Subcutaneous adipose tissue (tissue), 4 donors: Measurements from ENCODE around the gene ACAP1. TPM values are rescaled to one million over a fixed set of nuclear protein-coding genes. Genes with fewer than 3 reads are reported as not detected.

Source experiments
- CTCF ChIP-seq: fragments of 450-650 bp; IDR thresholded peaks from one replicate; pipeline ENCODE4 v1.5.1; 2016; ENCODE audit warnings: low read depth, mild to moderate bottlenecking, control low read depth, antibody characterized with exemption, moderate library complexity
- total RNA-seq, 4 donors: library from RNA; depleted of rRNA; stranded (reverse); fragments of >200 nt; gene quantifications; one replicate each; pipeline ENCODE4 v1.1.0, GENCODE V29; 2016

ACAP1 gene
- total RNA-seq, 4 donors from 2014 or later = 1.8 to 8.4 (median 4.0) TPM

DNA sequence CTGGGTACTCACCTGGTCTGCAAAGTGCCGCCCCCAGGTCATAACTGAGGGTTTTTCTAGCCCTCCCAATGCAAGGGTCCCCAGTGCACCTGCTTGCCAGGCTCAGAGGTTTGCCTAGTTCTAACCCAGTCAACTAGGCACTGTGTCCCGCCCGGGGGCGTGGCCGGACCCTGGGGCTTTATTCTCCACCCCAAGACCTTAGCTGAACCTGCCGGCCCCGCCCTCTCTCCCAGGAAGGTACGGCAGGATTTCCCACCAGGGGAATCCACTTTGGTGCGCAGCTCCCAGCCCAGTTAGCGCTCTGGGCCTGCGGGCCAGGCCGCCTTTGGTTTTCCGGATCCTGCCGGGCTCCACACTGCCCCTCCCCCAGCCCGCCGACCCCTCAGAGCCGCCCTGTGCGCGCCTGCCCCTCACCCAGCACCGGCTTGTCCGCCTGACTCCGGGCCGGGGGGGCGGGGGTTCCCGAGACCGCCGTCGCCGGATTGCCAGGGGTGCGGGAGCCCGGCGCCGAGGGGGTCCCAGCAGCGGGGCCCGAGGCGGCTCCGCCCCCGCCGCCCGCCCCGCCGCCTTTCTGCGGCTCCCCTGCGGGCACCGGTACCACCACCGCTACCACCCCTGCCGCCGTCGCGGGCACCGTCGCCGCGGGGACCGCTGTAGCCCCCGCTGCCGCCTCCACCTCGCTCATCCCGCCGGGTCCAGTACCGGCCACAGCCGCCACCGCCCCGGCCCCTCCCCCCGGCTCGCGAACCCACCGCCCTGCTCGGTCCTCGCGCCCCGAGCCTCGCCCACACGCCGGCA is 42.3 kb upstream of the ACAP1 start:
- TF ChIP-seq CTCF = no peak

DNA sequence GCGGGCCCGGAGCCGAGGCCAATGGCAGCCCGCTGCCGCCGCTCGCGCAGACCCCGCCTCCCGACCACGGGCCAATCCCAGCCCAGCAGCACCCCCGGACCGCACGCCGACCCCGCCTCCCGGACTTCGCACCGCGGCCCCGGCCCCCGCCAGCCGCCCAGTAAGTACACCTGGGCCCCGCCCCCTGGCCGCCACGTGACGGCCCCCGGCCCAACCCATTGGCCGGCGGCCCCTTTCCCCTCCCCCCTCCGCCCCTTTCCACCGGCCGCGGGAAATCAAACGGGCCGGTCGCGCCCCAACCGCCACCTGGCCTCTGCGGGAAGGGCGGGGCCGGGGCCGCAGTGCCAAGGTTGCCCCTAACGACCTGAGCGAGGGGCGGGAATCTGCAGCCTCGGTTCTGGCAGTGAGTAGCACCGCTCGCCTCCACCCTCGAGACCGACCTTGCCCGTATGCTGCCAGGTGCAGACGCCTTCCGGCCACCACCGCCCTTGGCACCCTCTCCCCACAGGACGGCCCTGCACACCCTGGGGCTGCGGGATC is 41.6 kb upstream of the ACAP1 start, which contains the start of gene YBX2:
Gene YBX2, minus strand, starts transcription at position 26 of the 540 bp plus-strand sequence. CDS start 139 bp downstream, outside the sequence.
- no peak for TF ChIP-seq CTCF

DNA sequence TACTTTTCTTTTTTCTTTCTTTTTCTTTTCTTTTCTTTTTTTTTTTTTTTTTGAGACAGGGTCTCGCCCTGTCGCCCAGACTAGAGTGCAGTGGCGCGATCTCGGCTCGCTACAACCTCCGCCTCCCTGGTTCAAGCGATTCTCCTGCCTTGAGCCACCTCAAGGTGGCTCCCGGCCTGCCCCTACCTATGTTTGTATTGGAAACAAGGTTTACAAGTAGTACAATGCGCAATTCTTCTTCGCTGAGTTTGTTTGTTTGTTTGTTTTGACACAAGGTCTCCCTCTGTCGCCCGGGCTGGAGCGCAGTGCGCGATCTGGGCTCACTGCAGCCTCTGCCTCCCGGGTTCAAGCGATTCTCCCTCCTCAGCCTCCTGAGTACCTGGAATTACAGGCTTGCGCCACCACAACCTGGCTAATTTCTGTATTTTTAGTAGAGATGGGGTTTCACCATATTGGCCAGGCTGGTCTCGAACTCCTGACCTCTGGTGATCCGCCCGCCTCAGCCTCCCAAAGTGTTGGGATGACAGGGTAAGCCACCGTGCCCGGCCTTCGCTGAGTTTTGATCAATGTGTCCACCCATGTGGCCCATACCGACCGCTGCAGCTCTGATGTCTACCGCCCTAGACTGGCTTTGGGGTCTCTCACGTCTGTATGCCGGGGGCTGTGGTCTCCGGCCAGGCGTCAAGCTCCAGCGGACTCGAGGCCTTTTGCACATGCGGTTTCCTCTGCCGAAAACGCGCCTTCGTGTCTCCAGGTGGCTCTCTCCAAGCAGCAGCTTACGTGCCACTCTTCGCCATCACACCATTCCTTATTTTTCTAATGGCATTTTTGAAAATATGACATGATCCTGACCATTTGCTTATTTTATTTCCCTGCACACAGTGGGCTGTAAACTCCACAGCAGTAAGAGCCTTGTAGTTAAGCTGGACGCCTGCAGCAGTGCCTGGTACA is 40.8 kb upstream of the ACAP1 start:
- no peak for TF ChIP-seq CTCF

- no peak for TF ChIP-seq CTCF
Observed at GRCh38 chr17:7296189-7296861, 40.0 kb upstream of the ACAP1 start.

- no peak for TF ChIP-seq CTCF
Observed at GRCh38 chr17:7304179-7304578, 32.1 kb upstream of the ACAP1 start.

DNA sequence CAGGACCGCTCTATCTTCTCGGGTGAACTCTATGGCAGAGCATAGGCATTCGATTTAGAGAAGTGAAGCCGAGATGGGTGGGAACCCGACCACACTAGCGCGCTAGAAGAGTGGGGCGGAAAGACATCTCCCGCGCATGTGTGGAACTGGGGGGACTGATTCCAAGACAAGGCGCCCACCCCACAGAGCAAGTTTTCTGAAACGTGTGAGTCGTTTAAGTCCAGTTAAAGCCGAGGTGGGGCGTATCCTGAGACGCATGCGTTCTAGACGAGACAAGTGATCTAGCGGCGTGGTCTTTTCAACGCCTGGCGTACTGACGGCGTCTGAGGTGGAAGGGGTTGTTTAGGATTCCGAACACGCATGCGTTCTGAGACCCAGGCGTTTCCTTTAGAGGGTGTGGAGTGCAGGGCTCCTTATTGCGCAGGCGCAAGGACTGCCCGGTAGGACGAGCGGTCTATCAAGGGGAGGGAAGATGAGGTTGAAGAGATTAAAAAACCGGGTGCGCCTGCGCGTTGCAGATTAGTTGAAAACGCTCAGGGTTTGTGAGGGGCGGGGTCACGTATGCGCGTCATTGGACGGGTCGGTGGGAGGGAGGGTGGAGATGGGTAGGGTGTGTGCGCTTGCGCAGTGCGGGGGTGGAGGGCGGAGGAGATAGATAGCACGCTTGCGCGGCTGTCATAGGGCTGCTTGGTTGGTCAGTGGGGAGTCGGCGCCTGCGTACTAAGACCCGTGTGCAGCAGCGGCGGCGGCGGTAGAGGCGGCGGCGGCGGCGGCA is 29.2 kb upstream of the ACAP1 start, which contains the start of gene EIF5A:
Gene EIF5A, plus strand, starts transcription at position 718 of the 775 bp plus-strand sequence. CDS start 2,008 bp downstream, outside the sequence.
- no peak for TF ChIP-seq CTCF
